DMS 273 treated with DMSO at 0.1 percent for 48 hours (cell line): ENCODE data around the gene CALD1.

Experiments used
- DNase-seq: peaks from one replicate; lab custom pipeline; 2025; lab: John Stamatoyannopoulos, UW

The CALD1 gene

DNA sequence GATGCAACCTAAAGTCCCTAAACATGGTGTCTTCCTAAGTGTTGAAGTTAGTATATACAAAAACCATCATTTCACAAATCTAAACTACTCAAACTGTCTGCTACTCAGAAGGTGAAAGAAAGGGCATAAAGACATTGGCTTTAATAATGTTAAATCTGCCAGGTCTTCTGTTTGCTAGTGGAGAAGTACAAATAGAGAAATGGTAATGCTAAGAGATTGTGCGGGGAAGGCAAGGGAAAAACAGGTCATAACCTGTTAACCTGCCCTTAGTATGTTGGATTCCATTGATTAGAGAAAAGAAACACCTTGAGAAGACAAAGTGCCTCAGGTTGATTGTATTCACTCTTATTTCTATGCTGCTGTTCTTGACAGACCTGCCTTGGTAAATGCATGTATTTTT, 80.3 kb downstream of the CALD1 start:
- DNase-seq: no peak

DNA sequence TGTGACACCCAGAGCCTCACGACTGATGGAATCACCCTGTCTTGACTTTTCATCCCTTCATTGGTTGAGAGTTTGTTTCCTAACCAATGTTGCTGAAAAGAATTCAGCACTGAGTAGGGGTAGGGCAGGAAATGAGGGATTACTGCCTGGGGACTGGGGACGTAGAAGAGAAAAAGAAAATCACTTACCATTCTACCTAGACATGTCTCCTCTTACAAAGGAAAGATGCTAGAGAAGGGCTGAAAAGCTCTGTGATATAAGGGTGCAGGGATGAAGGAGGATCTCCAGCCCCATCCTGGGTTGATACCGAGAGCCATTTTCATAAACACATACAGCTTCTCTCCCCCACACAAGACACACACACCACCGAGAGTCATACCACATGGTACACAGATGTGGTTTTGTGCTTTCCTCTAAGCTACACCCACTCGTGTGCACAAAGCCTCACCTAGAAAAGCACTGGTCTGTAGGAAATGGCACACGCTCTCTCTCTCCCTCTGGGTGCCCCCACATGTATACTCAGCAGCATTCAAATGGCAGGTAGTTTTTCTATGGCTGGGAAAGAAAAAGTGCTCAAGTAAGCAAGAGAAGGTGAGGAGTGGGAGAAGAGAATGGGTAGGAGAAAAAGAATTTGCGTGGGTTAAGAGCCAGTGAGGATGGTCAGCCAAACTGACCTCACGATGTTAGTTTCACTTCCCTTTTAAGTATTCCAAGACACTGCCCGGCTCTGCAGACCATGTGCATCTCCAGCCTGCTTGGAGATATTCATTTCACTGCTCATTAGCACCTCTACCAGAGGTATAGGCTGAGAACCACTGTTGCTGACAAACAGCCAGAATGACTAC, 85.8 kb downstream of the CALD1 start:
- no peak for DNase-seq

DNA sequence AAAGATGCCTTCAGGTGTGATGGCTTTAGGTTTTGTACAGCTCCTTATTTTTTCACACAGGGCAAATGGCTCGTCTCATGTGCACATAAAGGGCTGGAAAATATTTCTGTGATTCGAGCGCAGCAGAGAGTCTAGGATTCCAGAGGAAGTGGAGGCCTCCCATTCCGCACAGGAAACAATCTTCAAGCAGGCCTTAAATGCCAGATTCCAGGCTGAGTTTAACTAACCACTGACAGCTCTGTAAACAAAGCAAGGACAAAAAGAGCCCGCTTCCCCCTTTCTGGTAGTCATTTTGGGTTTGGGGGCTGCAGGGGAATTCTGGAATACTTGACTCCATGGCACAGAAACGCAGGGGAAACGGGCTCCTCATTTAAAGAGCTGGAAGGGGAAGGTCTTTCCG, 87.2 kb downstream of the CALD1 start:
- no peak for DNase-seq

DNA sequence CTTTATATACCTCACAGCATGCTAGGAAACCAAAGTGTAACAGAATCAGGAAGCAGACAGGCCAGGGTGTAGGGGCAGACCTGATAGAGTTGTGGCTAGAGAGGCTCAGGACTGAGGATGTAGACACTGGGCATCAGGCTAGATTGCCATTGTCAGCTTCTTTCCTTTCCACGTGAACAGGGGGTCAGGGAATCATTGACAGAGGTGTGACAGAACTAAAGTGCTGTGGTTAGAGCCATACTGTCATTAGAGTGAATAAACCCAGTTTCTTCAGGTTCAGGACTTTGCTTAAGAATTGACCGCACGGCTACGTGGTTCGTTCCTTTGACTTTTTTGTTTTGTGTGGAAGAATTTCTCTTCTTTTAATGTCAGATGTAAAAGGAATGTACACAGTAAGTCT, 90.7 kb downstream of the CALD1 start:
- DNase-seq: no peak

DNA sequence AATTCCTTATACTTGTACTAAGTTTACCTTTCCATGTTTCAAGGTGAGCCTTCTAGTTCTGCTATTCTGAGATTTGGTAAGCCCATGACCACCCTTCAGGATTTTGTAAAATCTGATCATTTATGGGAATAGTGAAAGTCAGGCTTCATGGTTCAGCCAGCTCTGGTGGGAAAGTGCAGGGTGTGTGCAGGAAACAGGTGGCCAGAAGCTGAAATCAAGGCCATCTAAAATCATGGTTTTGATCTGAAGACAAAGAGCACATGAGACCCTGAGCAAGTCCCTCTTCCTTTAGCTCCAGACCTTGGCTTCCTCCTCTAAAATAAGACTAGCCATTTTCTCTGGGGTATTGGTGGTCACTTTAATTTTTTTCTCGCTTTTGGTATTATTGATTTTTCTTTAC, 91.3 kb downstream of the CALD1 start:
- DNase-seq: no peak

DNA sequence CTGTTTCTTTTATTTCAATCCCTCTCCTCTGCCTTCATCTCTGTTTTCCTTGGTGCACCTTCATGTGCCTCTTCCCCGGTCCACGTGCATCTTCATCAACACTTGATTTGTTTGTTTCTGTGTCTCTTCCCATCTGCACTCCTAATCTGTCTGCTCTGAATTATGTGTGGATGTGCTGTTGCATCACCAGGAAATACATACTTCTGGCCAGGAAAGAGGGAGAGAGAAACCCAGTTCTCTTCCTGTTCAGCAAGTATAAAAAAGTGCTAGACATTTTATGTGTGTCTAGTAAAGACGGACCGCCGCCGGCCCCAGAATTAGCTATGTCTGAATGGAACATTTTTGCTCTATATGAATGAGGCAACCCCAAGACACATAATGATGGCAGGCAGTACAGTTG, 93.8 kb downstream of the CALD1 start:
- no peak for DNase-seq

DNA sequence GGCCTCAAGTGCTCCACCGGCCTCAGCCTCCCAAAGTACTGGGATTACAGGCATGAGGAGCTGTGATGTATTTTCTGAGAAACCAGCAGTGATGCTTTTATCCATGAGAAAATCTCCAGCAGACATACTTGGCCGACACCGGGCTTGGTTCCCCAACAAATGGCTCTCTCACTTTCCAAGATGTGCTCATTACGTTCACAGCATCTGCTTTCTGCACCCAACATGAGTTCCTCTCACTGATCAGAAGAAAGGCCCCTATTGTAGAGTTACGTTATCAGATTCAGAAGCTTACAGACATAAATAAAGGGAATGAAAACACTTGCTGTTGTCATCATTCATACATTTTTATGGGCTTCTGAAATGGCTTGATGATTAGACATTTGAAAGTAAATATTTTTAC, 95.0 kb downstream of the CALD1 start:
- DNase-seq: no peak

DNA sequence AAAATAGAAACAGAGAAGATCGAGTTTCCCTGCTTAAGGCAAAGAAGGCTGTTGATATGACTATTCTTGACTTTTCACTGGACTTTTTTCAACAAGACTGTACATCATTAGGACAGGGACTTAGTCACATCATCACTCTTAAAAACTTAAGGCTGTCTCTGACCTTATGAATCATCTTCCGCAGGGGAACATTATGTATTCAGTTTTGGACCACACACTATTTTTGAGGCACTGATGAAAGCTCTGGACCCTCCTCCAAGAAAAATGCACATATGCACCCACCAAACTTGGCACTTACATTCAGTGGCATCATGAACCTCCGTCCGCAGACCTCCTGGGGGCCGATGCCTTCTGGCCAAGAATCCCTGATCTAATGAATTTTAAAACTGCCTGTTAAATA, 96.4 kb downstream of the CALD1 start:
- DNase-seq: no peak

DNA sequence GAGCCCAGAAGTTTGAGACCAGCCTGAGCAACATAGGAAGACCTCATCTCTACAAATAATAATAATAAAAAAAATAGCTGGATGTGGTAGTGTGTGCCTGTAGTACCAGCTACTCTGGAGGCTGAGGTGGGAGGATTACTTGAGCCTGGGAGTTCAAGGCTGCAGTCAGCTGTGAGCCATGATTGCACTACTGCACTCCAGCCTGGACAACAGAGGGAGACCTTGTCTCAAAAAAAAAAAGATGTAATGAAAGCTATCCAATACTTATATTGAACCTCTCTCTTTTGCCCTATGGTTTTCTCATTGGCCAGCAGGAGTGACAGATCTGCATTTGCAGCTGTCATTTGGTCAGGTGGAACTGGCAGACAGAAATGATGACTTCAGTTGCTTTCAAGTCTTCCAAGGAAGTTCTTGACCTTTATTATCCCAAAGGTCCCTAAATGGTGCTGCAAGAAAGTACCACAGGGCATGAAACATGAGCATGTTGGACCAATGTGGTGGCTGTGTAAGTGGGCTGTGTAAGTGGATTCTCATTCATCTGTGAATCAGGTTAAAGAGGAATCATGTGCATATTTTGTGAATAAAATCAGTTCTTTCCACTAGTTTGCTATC, 99.4 kb downstream of the CALD1 start:
- no peak for DNase-seq

DNA sequence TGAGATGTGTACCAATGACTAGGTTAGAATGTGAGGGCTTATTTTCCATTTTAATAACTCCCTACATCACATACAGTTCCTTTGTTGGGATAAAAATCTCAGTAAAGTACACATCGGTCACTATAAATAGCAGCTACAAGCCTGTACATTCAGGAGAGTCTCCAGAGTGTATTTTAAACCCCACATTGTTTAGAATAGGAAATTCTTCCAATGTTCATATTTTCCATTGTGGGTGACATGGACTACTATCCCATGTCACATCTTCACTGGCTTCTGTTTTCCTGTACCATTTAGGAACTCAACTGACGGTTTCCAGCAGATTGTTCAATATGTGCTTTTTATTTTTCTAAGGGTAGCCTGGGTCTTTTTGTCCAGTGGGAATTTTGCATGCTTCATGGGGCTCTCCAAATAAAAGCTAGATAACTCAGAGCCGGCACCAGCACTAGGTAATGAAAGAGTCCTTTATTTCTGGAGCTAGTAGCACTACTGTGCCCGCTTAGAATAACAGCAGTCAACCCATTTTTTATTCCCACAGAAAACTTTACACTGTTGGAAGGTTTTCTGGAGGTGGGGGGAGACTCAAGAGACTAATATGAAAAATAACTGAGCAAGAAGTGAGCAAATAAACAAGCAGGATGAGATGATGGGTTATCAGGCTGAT, 100.5 kb downstream of the CALD1 start:
- DNase-seq: no peak

DNA sequence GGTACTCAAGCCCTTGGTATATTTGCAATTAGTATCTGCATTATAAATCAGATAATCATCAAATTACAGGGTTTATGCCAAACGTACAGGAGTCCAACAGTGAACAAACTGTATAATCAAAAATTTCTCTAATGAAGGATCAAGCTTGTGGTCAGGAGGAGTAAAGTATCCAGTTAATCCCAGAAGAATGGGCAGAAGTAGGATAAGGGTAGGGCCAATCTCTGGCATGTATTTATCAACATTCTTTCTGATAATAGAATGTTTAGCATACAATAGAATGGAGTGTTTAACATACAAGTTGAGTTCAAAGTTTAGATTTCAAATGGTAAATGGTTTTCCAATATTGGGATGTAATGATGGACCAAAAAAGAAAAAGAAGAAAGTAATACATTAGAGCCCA, 103.0 kb downstream of the CALD1 start:
- no peak for DNase-seq

DNA sequence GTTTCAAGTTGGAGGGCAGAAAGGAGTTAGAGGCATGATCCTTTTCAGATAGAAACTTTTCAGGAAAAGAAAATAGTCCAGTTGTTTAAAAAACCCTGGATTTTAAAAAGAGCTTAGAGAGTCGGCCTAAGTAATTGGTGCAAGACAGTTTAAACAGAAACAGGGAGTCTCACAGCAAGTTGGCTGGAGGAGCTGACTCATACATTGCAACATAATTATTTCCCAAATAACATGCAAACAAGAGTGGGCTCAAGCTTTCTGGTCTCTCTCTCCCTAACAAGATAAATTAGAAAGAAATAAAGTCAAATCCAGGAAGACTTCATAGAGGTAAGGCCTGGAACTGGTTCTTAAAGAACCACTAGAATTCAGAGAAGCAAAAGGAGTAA, 106.5 kb downstream of the CALD1 start:
- DNase-seq: no peak

DNA sequence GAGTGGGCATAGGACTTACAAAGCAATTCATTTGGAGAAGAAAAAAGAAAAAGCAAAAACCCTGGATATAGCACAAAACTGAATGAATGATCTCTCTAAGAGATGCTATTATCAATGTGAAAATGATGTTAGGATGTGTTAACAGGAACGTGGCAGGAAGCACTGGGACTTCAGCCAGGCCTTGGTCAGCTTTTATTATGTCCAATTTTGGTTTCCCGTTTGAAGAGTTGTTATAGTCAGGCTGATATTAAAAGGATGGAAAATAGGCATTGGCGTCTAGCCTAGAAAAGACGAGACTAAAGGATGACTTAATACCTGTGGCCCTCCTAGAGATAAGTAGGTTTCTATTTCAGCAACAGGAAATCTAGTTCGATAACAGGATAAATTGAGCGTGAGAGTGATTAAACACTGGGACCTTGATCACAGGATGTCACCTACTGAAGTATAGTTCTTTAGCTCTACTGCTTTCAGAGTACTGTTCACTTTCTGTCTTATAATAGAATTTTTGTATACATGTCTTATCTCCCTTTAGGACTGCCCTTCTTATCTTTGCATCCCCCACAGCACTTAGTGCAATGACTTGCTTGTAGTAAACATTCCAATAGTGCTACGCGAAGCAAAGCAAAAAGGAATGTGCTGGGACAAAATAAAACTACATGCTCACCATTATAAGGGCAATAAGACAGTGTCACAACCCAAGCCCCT, 107.1 kb downstream of the CALD1 start:
- no peak for DNase-seq

DNA sequence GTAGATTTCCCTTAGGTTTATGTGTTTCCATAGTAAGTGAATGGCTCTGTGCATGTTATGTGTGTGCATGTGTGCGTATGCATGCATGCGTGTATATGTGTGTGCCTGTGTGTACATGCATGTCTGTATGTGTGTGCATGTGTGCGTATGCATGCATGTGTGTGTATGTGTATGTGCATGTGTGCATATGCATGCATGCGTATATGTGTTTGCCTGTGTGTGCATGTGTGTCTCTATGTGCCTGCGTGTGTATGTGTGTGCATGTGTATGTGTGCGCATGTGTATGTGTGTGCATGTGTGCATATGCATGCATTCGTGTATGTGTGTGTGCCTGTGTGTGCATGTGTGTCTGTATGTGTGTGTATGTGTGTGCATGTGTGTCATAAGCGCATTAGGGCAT, 108.1 kb downstream of the CALD1 start:
- DNase-seq: no peak

DNA sequence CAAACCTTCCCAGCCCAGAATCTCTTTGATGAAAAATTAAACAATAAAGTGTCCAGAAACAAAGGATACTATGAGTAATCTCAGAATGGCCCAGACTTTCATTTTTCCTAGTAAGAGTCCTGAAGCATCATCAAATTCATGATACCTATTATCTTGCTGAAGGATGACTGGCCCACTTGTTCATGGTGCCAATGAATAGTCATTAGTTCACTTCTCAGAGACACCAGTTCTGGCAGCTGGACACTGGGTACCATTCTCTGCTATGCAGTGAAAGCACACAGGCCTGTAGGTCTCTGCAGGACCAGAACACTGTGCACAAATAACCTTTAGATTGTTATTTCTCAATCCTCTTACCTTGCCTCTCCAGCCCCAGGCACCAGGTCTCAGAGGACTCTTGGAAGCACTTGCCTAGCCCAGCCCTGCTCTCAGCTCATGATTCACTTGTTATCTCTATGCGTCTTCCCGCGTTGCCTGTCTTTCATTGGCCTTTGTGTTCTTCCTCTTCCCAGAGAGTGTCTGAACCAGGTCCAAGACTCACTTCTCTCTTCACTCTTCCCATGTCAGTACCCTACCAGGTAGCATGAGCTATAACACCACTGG, 108.8 kb downstream of the CALD1 start:
- no peak for DNase-seq

DNA sequence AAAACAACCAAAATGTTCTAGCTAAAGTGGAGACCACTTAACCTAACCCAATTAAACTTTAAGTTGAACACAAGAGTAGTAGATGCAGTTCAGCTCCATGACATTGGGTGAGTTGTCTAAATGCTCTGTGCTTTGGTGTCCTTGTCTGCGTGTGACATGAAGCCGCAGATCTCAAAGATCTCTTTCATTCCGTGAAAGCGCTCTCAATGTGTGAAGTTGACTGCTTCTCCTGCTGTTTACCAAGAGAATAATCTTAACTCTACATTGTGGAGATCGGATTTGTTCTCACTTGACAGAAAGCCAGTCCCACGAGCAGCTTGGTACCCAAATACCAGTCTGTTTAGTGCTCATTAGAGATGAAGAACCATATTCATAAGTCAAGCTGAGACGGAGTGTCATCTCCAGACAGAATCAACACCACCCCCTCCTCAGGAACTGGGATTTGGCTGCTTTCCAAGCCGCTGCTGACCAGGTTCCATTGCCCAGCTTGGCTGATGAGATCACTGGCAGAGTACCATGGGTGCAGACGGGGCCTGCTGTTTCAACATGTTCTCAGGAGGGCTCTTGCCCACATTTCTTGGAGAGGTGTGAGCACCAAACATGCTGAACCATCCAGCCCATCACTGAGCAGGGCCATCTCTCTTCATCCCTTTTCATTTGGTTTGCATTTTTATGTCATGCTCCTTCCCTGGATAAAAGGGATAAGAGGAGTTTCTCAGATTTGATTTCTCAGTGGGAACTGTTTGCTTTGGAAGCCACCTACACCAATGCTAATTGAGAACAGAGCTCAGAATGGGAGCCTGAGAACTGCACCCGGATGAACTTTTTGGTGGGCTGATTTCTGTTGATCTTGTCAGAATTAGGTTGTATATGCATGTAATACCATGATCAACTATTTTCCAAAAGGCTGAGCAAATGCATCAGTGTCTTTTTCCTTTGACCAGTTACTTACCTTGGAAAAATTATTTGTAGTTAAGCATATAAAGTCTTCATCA, 111.1 kb downstream of the CALD1 start:
- DNase-seq: peak; percentile 63

DNA sequence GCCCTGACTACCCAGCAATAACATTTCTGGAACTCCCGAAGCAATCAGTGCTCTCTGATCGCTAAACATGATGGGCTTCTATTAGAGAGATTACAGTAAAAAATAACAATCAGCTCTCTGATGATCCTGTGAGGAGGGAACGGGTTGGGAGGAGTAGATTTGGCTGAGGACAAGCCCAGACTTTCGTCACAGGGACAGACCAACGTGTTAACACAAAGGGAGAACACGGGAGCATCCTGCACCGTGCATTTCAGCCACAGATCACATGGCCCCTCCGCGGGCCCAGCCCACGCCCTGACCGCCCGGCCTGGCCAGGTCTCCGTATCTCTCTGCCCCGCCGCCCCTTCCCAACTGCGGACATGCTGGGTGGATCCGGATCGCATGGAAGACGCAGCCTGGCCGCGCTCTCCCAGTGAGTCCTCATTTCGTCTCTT, 111.8 kb downstream of the CALD1 start:
- DNase-seq: peak; percentile 88

DNA sequence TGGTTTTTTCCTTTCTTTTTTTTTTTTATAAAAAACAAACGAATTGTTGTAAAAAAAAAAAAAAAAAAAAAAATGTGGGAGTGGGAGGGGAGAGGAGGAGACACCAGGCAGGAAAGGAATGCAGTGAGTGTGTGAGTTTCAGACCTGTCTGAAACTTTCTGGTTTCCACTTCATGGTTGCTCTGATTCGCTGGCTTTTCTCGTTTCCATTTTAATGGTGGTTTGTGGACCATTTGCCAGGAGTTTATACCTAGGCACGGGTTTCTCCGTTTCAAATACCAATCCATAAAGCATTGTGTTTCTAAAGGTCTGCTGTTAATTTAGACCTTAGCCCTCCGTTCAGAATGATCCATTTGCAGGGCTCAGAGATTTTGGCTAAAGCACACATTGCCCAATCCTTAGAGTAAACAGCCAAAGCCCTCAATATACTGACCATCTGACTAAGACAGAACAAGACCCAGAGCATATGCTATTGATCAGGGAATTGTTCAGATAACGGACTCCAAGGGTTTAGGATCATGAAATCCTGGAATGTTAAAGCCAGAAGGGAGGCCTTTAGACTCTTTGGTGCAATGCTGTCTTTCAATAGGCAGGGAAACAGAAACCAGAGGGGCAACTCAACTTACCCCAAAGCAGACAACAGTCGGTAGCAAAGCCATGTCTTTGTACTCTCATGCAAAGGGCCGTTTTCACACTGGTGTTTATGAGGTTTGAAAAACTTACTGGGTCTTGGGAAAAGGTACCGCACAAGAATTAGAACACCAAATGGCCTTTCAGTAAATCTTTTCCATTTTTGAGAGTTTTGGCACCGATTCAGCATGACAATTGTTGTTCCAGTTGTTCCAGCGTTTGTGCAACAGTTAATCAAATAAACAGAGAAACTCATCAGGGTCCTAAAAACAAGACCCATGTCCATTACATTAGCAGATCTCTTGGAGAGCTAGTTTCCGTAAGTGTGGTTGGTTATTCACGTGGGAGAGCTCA, 112.6 kb downstream of the CALD1 start:
- peak; percentile 43 for DNase-seq

DNA sequence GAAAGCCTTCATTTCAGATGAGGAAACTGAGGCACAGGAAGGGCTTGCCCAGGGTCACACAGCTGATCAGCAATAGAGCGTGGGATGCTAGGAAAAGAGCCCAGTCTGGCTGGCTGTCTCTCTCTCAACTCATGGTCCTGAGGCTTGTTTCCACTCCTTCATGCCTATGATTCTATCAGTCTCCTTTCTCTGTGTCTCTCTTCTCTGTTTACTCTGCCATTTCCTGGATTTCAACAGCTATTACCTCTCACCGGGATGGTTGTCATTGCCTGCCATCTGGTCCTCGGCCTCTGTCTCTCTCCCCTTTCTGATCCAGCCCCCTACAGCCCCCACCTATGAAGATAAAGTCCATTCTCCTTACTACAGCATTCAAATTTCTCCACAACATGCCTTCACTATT, 113.5 kb downstream of the CALD1 start:
- no peak for DNase-seq

DNA sequence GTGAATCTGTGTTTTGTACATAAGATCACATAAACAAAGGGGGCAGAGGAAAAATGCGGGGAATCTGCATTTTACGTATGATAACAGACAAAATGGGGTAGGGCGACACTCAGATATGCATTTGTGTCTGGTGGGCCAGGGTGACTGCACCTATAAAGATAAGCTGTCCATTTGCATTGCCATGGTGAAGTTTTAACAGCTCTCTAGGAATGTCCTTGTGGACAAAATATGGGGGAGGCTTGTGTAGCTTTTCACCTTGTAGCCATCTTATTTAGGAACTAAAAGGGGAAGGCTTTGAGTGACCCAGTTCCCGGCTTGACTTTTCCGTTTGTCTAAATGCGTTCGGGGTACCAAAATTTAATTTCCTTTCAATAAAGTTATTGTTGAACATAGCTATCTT, 114.5 kb downstream of the CALD1 start:
- no peak for DNase-seq
